Esophagus (tissue), 2 donors: ENCODE results near the gene PSTPIP2. TPM values are rescaled to one million over a fixed set of nuclear protein-coding genes. Genes with fewer than 3 reads are reported as not detected.

Source experiments
- H3K27ac ChIP-seq, 2 donors: one replicate each; pipeline ENCODE4 v1.5.1; 2013; ENCODE audit warnings: low read depth in 2 of 2, mild to moderate bottlenecking in 2 of 2, inconsistent platforms in 1 of 2, low read length in 1 of 2, moderate library complexity in 1 of 2
- H3K27me3 ChIP-seq, 2 donors: one replicate each; pipeline ENCODE4 v1.6.1; 2013; ENCODE audit warnings: low read length in 2 of 2, control low read depth in 1 of 2, mild to moderate bottlenecking in 1 of 2; ENCODE audit not compliant: insufficient read depth in 2 of 2, control insufficient read depth in 1 of 2
- H3K36me3 ChIP-seq, 2 donors: one replicate each; pipeline ENCODE4 v1.6.1; 2013; ENCODE audit warnings: low read length in 1 of 2; ENCODE audit not compliant: control insufficient read depth in 2 of 2, insufficient read depth in 2 of 2
- H3K4me1 ChIP-seq, 2 donors: one replicate each; pipeline ENCODE4 v1.6.1; 2013; ENCODE audit warnings: low read length in 1 of 2; ENCODE audit not compliant: control insufficient read depth in 2 of 2, insufficient read depth in 2 of 2
- H3K4me3 ChIP-seq, 2 donors: one replicate each; pipeline ENCODE4 v1.5.1; 2013; ENCODE audit warnings: low read length in 2 of 2, mild to moderate bottlenecking in 2 of 2, low read depth in 1 of 2, moderate library complexity in 1 of 2
- H3K9me3 ChIP-seq, 2 donors: one replicate each; pipeline ENCODE4 v1.6.1; 2013; ENCODE audit warnings: mild to moderate bottlenecking in 2 of 2, low read depth in 1 of 2, low read length in 1 of 2, moderate library complexity in 1 of 2; ENCODE audit not compliant: control insufficient read depth in 2 of 2, insufficient read depth in 1 of 2
- WGBS, 2 donors: extraction: QIAGEN DNeasy Blood & Tissue Kit; methylation state at CpG; one replicate each; pipeline ENCODE4 v1.1.7; 2013; 5-methylcytosine and 5-hydroxymethylcytosine counted together
- polyA plus RNA-seq, 2 donors: library from polyadenylated mRNA; stranded (reverse); fragments of 200-250 nt; gene quantifications; one replicate each; pipeline ENCODE4 v1.2.3, GENCODE V29; 2013
- donor health status: healthy with polysubstance abuse.
- donor health status: Bipolar disorder and iron deficiency.

PSTPIP2 gene
- polyA plus RNA-seq, 2 donors, result 4.2 to 6.4 TPM

DNA sequence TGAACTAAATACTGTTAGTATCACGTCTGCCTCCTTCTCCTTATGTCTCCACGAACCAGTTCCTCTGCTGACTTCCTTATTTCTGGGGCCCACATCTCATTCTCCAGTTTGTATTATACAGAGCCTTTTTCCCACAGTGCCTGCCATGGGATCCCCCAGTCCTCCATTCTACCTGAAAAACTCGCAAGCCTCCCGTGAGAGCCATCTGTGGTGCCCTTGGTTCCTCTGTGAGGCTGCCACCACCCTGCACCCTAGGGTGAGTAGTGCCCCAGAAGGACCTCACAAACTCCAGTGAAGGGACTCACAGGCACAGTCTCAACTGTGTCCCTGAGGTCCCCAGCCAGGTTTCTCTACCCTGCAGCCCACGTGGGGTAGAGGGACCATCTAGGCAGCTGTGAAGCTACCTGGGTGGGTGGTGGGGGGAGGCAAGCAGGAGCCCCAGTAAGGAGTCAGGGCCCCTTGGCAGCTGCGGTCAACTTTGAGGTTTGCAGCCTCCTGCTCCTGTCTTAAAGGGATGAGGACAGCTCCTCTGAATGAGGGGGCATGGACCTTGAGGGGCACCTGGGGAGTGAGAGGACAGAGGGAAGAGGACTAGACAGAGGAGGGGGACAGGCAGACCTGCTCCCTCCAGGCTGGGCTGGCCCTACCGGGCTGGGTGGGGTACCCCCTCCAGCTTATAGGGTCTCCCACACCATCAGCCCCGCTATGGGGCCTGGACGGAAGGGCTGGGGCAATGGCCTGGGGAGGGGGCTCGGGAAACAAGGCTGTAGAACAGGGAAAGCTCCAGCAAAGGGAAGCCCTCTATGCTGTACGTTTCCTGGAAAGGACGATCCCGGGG is 1.0 kb downstream of the PSTPIP2 start:
- H3K4me1 ChIP-seq, result peaks cover 4 to 8% of the 10 kb centered on the region in 2 donors
- no peaks in the 10 kb centered on the region for H3K27me3 ChIP-seq
- no peak overlapping the region for H3K27ac ChIP-seq
- WGBS, 2 donors, result 29 to 34% methylated on average over 13 of the region's 13 CpGs
- no peaks in the 10 kb centered on the region for H3K36me3 ChIP-seq
- H3K4me3 ChIP-seq, result peak overlapping the region; percentile 69 to 78
- H3K9me3 ChIP-seq, result no peaks in the 10 kb centered on the region

DNA sequence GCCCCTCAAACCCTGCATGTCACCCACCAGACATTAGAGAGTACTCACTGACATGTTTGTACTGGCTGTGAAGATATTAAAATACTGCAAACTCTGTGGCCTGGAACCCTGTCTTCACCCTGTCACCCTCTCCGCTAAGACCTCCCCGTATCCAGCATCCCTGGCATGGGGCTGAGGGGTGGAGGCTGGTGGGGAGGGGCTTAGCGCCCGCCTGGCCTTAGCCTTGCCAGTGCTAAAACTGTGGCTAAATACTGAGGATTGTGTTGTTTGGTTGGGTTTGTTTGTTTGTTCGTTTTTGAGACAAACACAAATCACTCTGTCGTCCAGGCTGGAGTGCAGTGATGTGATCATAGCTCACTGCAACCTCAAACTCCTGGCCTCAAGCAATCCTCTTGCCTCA is 1.8 kb downstream of the PSTPIP2 start:
- Histone ChIP-seq H3K9me3 (no peaks in the 10 kb centered on the region), H3K4me1 (peaks cover 4 to 8% of the 10 kb centered on the region in 2 donors), H3K27me3 (no peaks in the 10 kb centered on the region), H3K36me3 (no peaks in the 10 kb centered on the region), H3K27ac (no peak overlapping the region), H3K4me3 (no peak overlapping the region)
- 76 to 85% methylated on average over 6 of the region's 6 CpGs for WGBS, 2 donors

DNA sequence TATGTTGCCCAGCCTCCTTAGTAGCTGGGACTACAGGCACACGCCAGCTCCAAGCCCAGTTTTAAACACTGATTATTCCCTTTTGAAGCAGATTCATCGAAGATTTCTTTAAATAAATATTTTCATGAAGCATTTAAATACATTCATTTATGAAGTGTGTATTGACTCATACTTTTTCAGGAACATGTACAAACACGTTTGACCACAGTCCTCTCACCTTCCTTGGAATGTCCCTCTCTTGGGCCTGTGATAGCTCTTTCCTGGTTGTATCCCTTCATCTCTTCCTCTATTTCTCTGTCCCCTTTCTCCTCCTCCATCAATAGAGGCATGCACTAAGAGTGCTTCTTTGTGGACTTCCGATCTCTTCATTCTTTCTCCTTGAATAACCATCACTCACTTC is 2.5 kb downstream of the PSTPIP2 start:
- no peak overlapping the region for H3K4me3 ChIP-seq
- no peaks in the 10 kb centered on the region for H3K27me3 ChIP-seq
- H3K36me3 ChIP-seq, result no peaks in the 10 kb centered on the region
- H3K27ac ChIP-seq, result peak overlapping the region; percentile 20 to 24
- peaks cover 4 to 8% of the 10 kb centered on the region in 2 donors for H3K4me1 ChIP-seq
- WGBS, 2 donors, result 55 to 61% methylated on average over 4 of the region's 4 CpGs
- no peaks in the 10 kb centered on the region for H3K9me3 ChIP-seq

DNA sequence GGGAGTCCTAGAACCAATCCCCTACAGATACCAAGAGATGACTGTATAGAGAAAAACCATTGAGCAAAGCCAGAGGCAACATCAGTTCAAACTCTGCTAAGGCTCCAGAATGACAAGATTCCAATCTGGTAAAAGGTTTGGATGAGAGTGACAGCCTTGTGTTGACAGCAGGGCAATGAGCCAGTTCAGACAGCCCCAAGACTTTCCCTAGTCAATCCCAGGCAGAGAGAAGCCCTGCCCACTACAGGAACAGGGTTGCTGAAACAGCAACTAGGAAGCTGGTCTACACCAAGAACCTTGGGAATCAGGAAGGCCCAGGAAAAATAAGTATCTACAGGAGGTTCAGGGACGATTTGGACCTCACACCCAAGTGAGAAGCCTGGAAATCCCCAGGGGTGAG is 3.3 kb downstream of the PSTPIP2 start:
- H3K27ac ChIP-seq, result peak overlapping the region; percentile 20 to 62
- WGBS, 2 donors, result 14 to 19% methylated on average over 1 of the region's 1 CpG
- no peaks in the 10 kb centered on the region for H3K27me3 ChIP-seq
- no peaks in the 10 kb centered on the region for H3K9me3 ChIP-seq
- H3K4me1 ChIP-seq, result peaks cover 4 to 8% of the 10 kb centered on the region in 2 donors
- no peaks in the 10 kb centered on the region for H3K36me3 ChIP-seq
- H3K4me3 ChIP-seq, result no peak overlapping the region

DNA sequence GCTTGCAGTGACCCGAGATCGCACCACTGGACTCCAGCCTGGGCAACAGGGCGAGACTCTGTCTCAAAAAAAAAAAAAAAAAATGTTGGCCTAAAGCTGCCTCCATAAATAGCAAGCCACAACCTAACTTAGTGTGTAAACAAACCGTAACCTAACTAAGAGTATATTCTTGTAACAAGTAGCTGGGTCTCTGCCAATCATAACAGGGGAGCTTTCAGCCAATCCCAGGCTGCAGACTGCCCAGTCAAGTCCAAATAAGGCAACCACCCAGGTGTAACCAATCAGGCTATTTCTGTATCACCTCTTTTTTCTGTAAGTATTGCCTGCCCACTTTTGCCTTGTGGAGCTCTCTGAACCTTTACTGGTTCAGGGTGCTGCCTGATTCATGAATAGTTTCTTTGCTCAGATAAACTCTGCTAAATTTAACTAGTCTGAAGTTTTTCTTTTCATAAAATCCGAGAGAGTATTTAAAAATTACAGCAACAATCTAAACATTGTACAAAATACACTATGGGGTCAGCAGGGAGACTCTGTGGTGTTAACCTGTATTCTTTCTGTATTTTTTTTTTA is 4.5 kb downstream of the PSTPIP2 start:
- 80 to 82% methylated on average over 5 of the region's 5 CpGs for WGBS, 2 donors
- Histone ChIP-seq H3K4me3 (no peak overlapping the region), H3K27me3 (no peaks in the 10 kb centered on the region), H3K36me3 (no peaks in the 10 kb centered on the region), H3K9me3 (no peaks in the 10 kb centered on the region), H3K27ac (no peak overlapping the region), H3K4me1 (peaks cover 4 to 8% of the 10 kb centered on the region in 2 donors)

DNA sequence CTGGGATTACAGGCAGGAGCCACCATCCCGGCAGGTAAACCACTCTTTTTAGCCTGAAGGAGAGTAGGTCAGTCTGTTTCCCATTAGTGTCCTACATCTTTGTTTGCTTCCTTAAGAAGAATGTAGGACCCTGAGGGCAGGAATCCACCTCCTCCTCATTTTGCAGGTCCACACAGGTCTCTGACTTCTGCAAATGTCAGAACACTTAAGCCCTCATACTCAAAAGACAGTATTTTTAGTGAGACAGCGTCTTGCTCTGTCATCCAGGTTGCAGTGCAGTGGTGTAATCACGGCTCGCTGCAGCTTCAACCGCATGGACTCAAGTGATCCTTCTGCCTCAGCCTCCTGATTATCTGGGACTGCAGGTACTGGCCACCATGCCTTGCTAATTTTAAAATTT is 9.3 kb downstream of the PSTPIP2 start:
- no peaks in the 10 kb centered on the region for H3K36me3 ChIP-seq
- H3K4me3 ChIP-seq, result no peak overlapping the region
- no peaks in the 10 kb centered on the region for H3K27me3 ChIP-seq
- H3K4me1 ChIP-seq, result no peaks in the 10 kb centered on the region
- 53 to 78% methylated on average over 5 of the region's 5 CpGs for WGBS, 2 donors
- no peak overlapping the region for H3K27ac ChIP-seq
- no peaks in the 10 kb centered on the region for H3K9me3 ChIP-seq

DNA sequence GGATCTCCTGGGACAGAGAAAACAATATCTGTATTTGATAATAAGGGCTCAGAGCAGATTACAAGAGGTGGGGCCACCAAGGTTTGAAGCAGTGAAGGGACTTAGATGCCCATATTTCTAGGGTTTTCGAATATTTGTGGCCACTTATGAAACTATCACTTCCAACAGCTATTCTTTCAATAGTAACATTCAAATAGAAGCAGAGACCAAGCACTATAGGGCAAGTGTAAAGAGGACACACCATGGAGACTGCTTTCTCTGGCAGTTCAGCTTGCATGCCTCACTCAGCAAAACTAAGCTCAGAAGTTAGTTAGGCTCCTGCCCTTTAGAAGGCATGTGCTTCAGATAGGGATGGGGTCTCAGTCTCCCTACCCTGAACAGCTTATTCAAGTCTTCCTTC is 10.3 kb downstream of the PSTPIP2 start:
- WGBS, 2 donors, result 91 to 92% methylated on average over 1 of the region's 1 CpG
- H3K27ac ChIP-seq, result no peak overlapping the region

DNA sequence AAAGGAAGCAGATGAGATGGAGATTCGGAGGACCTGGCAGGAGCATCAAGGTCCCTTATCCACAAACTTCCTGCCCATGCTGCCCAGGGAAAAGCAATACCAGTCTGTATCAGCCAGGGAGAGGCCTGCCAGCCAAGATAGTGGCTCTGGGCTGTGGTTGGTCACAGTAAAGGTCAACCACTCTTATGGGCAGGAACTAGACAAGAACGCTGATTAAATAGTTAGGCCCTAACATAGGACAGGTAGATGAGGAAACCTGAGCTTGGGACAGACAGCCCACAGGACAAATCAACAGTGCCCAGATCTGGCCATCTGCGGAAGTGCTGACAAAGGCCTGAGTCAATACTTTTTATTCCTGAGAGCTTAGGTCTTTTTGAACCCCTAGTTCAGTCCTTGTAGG is 10.7 kb downstream of the PSTPIP2 start:
- H3K27ac ChIP-seq, result no peak overlapping the region
- H3K9me3 ChIP-seq, result no peaks in the 10 kb centered on the region
- no peaks in the 10 kb centered on the region for H3K4me1 ChIP-seq
- H3K27me3 ChIP-seq, result no peaks in the 10 kb centered on the region
- no peaks in the 10 kb centered on the region for H3K36me3 ChIP-seq
- H3K4me3 ChIP-seq, result no peak overlapping the region
- WGBS, 2 donors, result 91% methylated on average over 3 of the region's 3 CpGs

More for the DNA sequence above, 10.3 kb downstream of the PSTPIP2 start:
- no peaks in the 10 kb centered on the region for H3K9me3 ChIP-seq
- H3K36me3 ChIP-seq, result no peaks in the 10 kb centered on the region
- no peak overlapping the region for H3K4me3 ChIP-seq
- H3K4me1 ChIP-seq, result no peaks in the 10 kb centered on the region
- no peaks in the 10 kb centered on the region for H3K27me3 ChIP-seq

DNA sequence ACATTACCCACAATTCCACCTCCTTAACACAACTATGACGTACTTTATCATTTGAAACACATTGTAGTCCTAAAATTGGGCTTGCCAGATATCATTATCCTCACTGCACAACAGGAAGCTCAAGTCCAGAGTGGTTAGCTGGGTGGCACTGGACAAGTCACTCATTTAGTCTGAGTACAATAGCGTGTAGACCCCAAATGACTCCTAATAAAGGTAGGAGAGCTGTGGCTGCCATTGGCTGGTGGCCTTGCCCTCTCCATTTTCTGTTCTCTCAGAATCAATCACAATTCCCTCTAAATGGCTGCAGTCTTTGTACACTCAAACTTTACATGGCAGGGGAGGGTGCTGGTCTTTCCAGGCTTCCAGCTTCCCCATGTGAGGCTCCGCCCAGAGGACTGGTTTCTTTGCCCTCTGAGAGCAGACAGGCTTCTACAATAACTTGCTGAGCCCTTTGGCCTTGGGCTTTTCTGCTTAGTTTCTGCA is 11.7 kb downstream of the PSTPIP2 start:
- no peak overlapping the region for H3K27ac ChIP-seq
- H3K27me3 ChIP-seq, result no peaks in the 10 kb centered on the region
- WGBS, 2 donors, result 90 to 92% methylated on average over 3 of the region's 3 CpGs
- H3K4me3 ChIP-seq, result no peak overlapping the region
- no peaks in the 10 kb centered on the region for H3K36me3 ChIP-seq
- H3K9me3 ChIP-seq, result no peaks in the 10 kb centered on the region
- no peaks in the 10 kb centered on the region for H3K4me1 ChIP-seq

DNA sequence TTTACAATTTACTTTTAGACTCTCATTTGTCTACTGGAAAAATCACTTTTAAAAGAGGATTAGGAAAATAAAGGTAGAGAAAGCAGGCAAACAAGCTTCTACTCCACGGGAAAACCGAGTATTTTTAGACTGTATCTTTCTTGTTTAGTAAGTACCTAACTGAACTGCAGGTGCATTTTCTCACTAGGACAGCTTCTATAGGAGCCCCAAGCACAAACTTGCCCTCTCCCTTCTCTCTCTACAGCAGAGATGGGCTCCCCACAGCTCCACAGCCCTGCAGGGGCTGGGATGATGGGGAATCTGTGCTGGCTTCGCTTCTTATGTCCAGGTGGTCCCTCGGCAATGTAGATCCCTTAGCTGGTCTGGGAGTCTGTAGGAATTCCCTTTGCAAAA is 16.2 kb downstream of the PSTPIP2 start:
- H3K4me1 ChIP-seq, result no peaks in the 10 kb centered on the region
- H3K27ac ChIP-seq, result no peak overlapping the region
- no peaks in the 10 kb centered on the region for H3K27me3 ChIP-seq
- WGBS, 2 donors, result 67 to 75% methylated on average over 4 of the region's 4 CpGs
- no peaks in the 10 kb centered on the region for H3K36me3 ChIP-seq
- H3K4me3 ChIP-seq, result no peak overlapping the region
- no peaks in the 10 kb centered on the region for H3K9me3 ChIP-seq
